Endothelial cell of umbilical vein (primary cell): ENCODE results near the gene PLXDC2. TPM values are rescaled to one million over a fixed set of nuclear protein-coding genes. Genes with fewer than 3 reads are reported as not detected.

Experiments
- BruUV-seq: library from RNA; stranded (reverse); fragments of 400-500 nt; replicated peaks from 2 replicates; lab custom pipeline; 2021; lab: Mats Ljungman, UMichigan
- CTCF ChIA-PET: fragments of 300-600, 350-600 bp; sonication (Branson Sonifier 250); formaldehyde crosslinking; loops from one replicate; lab custom pipeline; 2021; ENCODE audit warnings: antibody characterized with exemption, inconsistent platforms; lab: Charles Lee
- POLR2A ChIA-PET: fragments of 300-600, 350-600 bp; sonication (Branson Sonifier 250); formaldehyde crosslinking; loops from one replicate; lab custom pipeline; 2021; ENCODE audit warnings: antibody characterized with exemption, inconsistent platforms; lab: Charles Lee
- DNase-seq: peaks from one replicate; pipeline ENCODE4 v3.0.0-alpha.2; 2011; ENCODE audit warnings: low read depth, low spot score
- FAIRE-seq: peaks from 2 replicates; lab custom pipeline; 2011; peaks lifted over from hg19 to GRCh38; lab: Jason Lieb, UNC
- H2AFZ ChIP-seq: 2 replicates; pipeline ENCODE4 v1.6.0; 2012; ENCODE audit warnings: low read depth, low read length, control low read depth, inconsistent platforms
- H3K27ac ChIP-seq: 2 replicates; pipeline ENCODE4 v1.5.1; 2011; ENCODE audit warnings: low read depth, mild to moderate bottlenecking, control low read depth, low read length, moderate library complexity; ENCODE audit not compliant: insufficient read depth
- H3K27me3 ChIP-seq, 2 experiments: 2 replicates each; pipeline versions ENCODE4 v1.6.0 to v1.6.1; 2011; ENCODE audit warnings: low read length in 2 of 2, mixed read lengths in 1 of 2; ENCODE audit not compliant: control insufficient read depth in 2 of 2, insufficient read depth in 2 of 2
- H3K36me3 ChIP-seq, 2 experiments: 2 replicates in 1 of 2; 3 replicates in 1 of 2; pipeline ENCODE4 v1.5.1; 2011; ENCODE audit warnings: low read length in 2 of 2, mild to moderate bottlenecking in 1 of 2, moderate library complexity in 1 of 2; ENCODE audit not compliant: control insufficient read depth in 2 of 2, insufficient read depth in 2 of 2; ENCODE audit errors: extremely low read depth in 1 of 2
- H3K4me1 ChIP-seq: 3 replicates; pipeline ENCODE4 v1.5.1; 2011; ENCODE audit warnings: mild to moderate bottlenecking, low read length; ENCODE audit not compliant: control insufficient read depth, insufficient read depth; ENCODE audit errors: extremely low read depth
- H3K4me2 ChIP-seq: 2 replicates; pipeline ENCODE4 v1.6.1; 2011; ENCODE audit warnings: low read length, control low read depth, mixed read lengths; ENCODE audit not compliant: insufficient read depth
- H3K4me3 ChIP-seq, 3 experiments: fragments of 200-600 bp in 1 of 3; sonication (generic), shearing (Covaris generic) in 1 of 3; replicated peaks in 1 of 3; 2 replicates each; pipeline ENCODE4 v1.5.1; 2011 to 2016; ENCODE audit warnings: control low read depth in 3 of 3, low read length in 3 of 3, mild to moderate bottlenecking in 2 of 3, inconsistent platforms in 1 of 3, low read depth in 1 of 3, moderate library complexity in 1 of 3; ENCODE audit not compliant: insufficient read depth in 1 of 3
- H3K79me2 ChIP-seq: 2 replicates; pipeline ENCODE4 v1.6.0; 2012; ENCODE audit warnings: low read length, inconsistent platforms; ENCODE audit not compliant: control insufficient read depth, insufficient read depth
- H3K9ac ChIP-seq: replicated peaks from 2 replicates; pipeline ENCODE3; 2011; ENCODE audit warnings: low read length, control low read depth; ENCODE audit not compliant: insufficient read depth; ENCODE audit errors: extremely low read depth
- H3K9me1 ChIP-seq: replicated peaks from 3 replicates; pipeline ENCODE4 v1.6.0; 2011; ENCODE audit warnings: mild to moderate bottlenecking, low read length; ENCODE audit not compliant: control insufficient read depth, insufficient read depth; ENCODE audit errors: extremely low read depth
- H3K9me3 ChIP-seq: replicated peaks from 2 replicates; pipeline ENCODE4 v1.5.1; 2012; ENCODE audit warnings: low read length, inconsistent platforms; ENCODE audit not compliant: control insufficient read depth, insufficient read depth
- H4K20me1 ChIP-seq: replicated peaks from 2 replicates; pipeline ENCODE3; 2011; ENCODE audit warnings: mild to moderate bottlenecking, low read length; ENCODE audit not compliant: control insufficient read depth, insufficient read depth; ENCODE audit errors: extremely low read depth
- CTCF ChIP-seq, 2 donors: IDR thresholded peaks; 1 replicate in 1 of 2; 2 replicates in 1 of 2; pipeline ENCODE4 v1.5.1; 2011; ENCODE audit warnings: low read length in 2 of 2, mild to moderate bottlenecking in 2 of 2, moderate library complexity in 2 of 2, control low read depth in 1 of 2, inconsistent platforms in 1 of 2, low read depth in 1 of 2; ENCODE audit not compliant: insufficient read depth in 1 of 2; ENCODE audit errors: extremely low read depth in 1 of 2
- EZH2 ChIP-seq: IDR thresholded peaks from 2 replicates; pipeline ENCODE4 v1.6.1; 2012; ENCODE audit warnings: borderline replicate concordance, low read depth, mild to moderate bottlenecking, moderate library complexity, low read length, inconsistent platforms; ENCODE audit not compliant: severe bottlenecking
- FOS ChIP-seq: IDR thresholded peaks from 2 replicates; pipeline ENCODE4 v1.6.1; 2011; ENCODE audit warnings: mild to moderate bottlenecking, low read length, moderate library complexity, borderline replicate concordance; ENCODE audit not compliant: insufficient read depth
- GATA2 ChIP-seq: IDR thresholded peaks from 2 replicates; pipeline ENCODE4 v1.7.0; 2011; ENCODE audit warnings: low read depth, mild to moderate bottlenecking, moderate library complexity, mixed read lengths, low read length; ENCODE audit not compliant: insufficient read length, insufficient read depth
- JUN ChIP-seq: IDR thresholded peaks from 2 replicates; pipeline ENCODE4 v1.6.1; 2011; ENCODE audit warnings: borderline replicate concordance, low read depth; ENCODE audit not compliant: insufficient read length, insufficient read depth
- MAX ChIP-seq: IDR thresholded peaks from 2 replicates; pipeline ENCODE4 v1.6.1; 2011; ENCODE audit not compliant: insufficient read depth, insufficient read length
- MYC ChIP-seq: IDR thresholded peaks from one replicate; pipeline ENCODE4 v1.6.1; 2011; ENCODE audit warnings: mild to moderate bottlenecking, low read depth, low read length
- POLR2A ChIP-seq: IDR thresholded peaks from 2 replicates; pipeline ENCODE4 v1.6.1; 2012; ENCODE audit warnings: low read depth, mild to moderate bottlenecking, control low read depth, low read length
- POLR2AphosphoS5 ChIP-seq: IDR thresholded peaks from 2 replicates; pipeline ENCODE4 v1.6.1; 2012; ENCODE audit warnings: low read depth, mild to moderate bottlenecking, control low read depth, low read length, moderate library complexity; ENCODE audit not compliant: insufficient read depth
- dilution Hi-C: fragments of 300-500 bp; cut with MboI; formaldehyde crosslinking; loops from one replicate; pipeline ENCODE4 v1.15.0; 2019; ENCODE audit warnings: low sequenced_read_pairs; ENCODE audit not compliant: extremely low pct_ligation_motif_present
- intact Hi-C: fragments of 100-400 bp; cut with micrococcal nuclease; formaldehyde crosslinking; loops from one replicate; pipeline ENCODE4 v1.10.0; 2022
- polyA plus RNA-seq, 4 experiments: library from polyadenylated mRNA; depleted of rRNA in 3 of 4; stranded (reverse) in 3 of 4; unstranded in 1 of 4; fragments of >200 nt; gene quantifications; 2 replicates each; pipeline versions ENCODE4 v1.2.1 to v1.2.3, GENCODE V29; 2011 to 2012; ENCODE audit warnings: missing spikeins in 1 of 4
- total RNA-seq: library from RNA; stranded (reverse); gene quantifications from 2 replicates; pipeline ENCODE4 v1.2.3, GENCODE V29; 2021

The PLXDC2 gene
- total and polyA plus RNA-seq, 2 donors (not counting 3 experiments of a cell fraction or from before 2014, with no cell fraction given): 0.32 to 1.2 TPM

GRCh38 chr10:19783721-19784120 lies 32.5 kb upstream of the PLXDC2 start:
- Histone ChIP-seq H3K4me1 (no peaks in the 10 kb centered on the region), H3K27me3 (no peaks in the 10 kb centered on the region), H3K36me3 (no peaks in the 10 kb centered on the region), H3K4me2 (no peak overlapping the region), H3K79me2 (no peaks in the 10 kb centered on the region), H3K27ac (no peak overlapping the region), H3K9me1 (no peaks in the 10 kb centered on the region), H3K9ac (no peak overlapping the region), H2AFZ (no peak overlapping the region), H3K4me3 (no peak overlapping the region), H4K20me1 (no peaks in the 10 kb centered on the region), H3K9me3 (no peaks in the 10 kb centered on the region)
- dilution Hi-C loops: no loop called here
- CTCF ChIA-PET: no interaction called here
- intact Hi-C loops: no loop called here
- TF ChIP-seq MYC (no peak), EZH2 (no peak), GATA2 (no peak), MAX (no peak), JUN (no peak), POLR2AphosphoS5 (no peak), POLR2A (no peak), CTCF (IDR thresholded peaks at IDR 0.05; ENCODE audit: extremely low read depth in 1 of 2, insufficient read depth in 1 of 2, low read depth in 1 of 2, low read length in 2 of 2) (no peak), FOS (no peak)
- no TSS peak for BruUV-seq
- POLR2A ChIA-PET: no interaction called here
- no peak for FAIRE-seq
- no peak for DNase-seq
